ENCODE results near the gene USP30. TPM values are rescaled to one million over a fixed set of nuclear protein-coding genes. Genes with fewer than 3 reads are reported as not detected.
"Not testable (repeated sequence)": the region's sequence is repeated elsewhere in the genome, so short reads cannot be mapped to it uniquely, and the experiment has no call there.

USP30 gene
- total RNA-seq, 1 donor from 2014 or later: 15.5 TPM

DNA sequence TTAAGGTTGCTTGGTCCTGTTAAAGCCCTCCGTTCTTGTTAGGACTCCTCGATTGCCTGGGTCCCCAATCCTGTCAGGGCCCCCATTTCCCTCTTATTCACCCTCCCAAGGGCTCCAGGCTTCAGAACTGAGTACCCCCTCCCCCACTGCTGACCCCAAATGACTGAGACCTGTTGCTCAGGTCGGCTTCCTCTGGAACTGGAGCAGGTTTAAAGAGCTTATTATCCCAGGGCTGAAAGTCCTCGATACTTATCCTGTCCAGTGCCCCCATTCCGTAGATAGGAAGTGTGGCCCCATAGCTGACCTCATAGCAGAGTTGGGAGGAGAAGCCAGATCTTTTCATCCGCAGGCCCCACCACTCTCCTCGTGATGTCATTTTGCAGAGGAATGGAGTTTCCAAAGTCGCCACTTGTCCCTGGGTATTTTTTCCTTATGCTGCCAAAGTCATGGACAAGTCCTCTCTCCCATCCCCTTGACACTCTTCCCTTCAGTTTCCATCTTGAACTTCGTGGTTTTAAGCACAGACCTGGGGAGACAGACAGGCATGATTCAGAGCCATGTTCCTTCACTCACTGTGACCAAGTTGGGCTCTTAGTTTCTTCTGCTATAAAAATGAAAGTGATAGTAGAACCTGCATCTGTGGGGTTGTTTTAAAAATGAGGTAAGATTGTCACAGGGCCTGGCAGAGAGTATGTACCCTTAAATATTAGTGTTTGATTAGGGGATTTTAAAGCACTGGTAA, 1.2 kb downstream of the USP30 start:
- H3K27ac ChIP-seq: peak overlapping the region; percentile 93
- peaks cover 20% of the 10 kb centered on the region for H3K4me1 ChIP-seq
- intact Hi-C loops (cut with DNase I): no loop called here
- TF ChIP-seq POLR2A (IDR thresholded peaks at IDR 0.05) (no peak), POLR2AphosphoS5 (IDR thresholded peaks at IDR 0.05; ENCODE audit: insufficient read depth in 1 of 2, low read depth in 1 of 2) (no peak)
- TF ChIP-seq, protein P1, sequence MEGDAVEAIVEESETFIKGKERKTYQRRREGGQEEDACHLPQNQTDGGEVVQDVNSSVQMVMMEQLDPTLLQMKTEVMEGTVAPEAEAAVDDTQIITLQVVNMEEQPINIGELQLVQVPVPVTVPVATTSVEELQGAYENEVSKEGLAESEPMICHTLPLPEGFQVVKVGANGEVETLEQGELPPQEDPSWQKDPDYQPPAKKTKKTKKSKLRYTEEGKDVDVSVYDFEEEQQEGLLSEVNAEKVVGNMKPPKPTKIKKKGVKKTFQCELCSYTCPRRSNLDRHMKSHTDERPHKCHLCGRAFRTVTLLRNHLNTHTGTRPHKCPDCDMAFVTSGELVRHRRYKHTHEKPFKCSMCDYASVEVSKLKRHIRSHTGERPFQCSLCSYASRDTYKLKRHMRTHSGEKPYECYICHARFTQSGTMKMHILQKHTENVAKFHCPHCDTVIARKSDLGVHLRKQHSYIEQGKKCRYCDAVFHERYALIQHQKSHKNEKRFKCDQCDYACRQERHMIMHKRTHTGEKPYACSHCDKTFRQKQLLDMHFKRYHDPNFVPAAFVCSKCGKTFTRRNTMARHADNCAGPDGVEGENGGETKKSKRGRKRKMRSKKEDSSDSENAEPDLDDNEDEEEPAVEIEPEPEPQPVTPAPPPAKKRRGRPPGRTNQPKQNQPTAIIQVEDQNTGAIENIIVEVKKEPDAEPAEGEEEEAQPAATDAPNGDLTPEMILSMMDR (IDR thresholded peaks at IDR 0.05): no peak
- H3K4me3 ChIP-seq: peak overlapping the region; percentile 82 to 95
- DNase-seq (ENCODE audit: extremely low spot score in 2 of 2): no peak
- no peaks in the 10 kb centered on the region for H3K27me3 ChIP-seq
- H3K9me3 ChIP-seq: no peaks in the 10 kb centered on the region
- H3K36me3 ChIP-seq: peaks cover 0 to 7% of the 10 kb centered on the region in 2 donors

DNA sequence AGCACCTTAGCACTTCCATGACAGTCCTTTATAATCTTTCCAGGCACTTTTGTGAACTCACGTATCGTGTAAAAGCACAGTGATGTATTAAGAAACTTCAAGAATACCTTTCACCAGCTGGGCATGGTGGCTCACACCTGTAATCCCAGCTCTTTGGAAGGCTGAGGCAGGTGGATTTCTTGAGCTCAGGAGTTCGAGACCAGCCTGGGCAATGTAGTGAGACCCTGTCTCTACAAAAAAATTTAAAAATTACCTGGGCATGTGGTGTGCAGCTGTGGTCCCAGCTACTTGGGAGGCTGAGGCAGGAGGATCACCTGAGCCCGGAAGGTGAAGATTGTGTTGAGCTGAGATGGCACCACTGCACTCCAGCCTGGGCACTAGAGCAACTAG, 1.7 kb downstream of the USP30 start:
- H3K27me3 ChIP-seq; H3K9me3 ChIP-seq; DNase-seq (ENCODE audit: extremely low spot score in 2 of 2); intact Hi-C loops (cut with DNase I): not testable (repeated sequence)
- peaks cover 20% of the 10 kb centered on the region for H3K4me1 ChIP-seq
- H3K36me3 ChIP-seq: peaks cover 0 to 11% of the 10 kb centered on the region in 2 donors
- peak overlapping the region; percentile 93 for H3K27ac ChIP-seq
- H3K4me3 ChIP-seq: peak overlapping the region in 1 of 2 donors; percentile 95

DNA sequence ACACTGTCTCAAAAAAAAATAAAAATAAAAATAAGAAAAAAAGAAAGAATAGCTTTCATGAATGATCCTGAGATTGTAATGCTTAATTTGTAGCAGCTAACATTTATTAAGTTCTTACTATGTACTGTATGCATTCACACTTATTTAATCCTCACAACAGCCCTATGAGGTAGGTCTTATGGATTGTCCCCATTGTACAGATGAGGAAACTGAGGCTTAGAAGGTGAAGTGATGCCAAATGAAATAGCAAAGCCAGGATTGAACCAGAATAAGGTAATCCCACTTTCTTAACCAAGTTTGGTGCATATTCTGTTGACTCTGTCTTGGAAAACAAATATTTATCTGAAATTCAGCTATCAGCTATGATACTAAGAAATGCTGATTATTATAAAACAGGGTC, 2.1 kb downstream of the USP30 start:
- intact Hi-C loops (cut with DNase I): no loop called here
- H3K27me3 ChIP-seq: no peaks in the 10 kb centered on the region
- H3K36me3 ChIP-seq: peaks cover 0 to 11% of the 10 kb centered on the region in 2 donors
- no peak overlapping the region for H3K27ac ChIP-seq
- no peaks in the 10 kb centered on the region for H3K9me3 ChIP-seq
- TF ChIP-seq POLR2AphosphoS5 (IDR thresholded peaks at IDR 0.05; ENCODE audit: insufficient read depth in 1 of 2, low read depth in 1 of 2) (no peak), POLR2A (IDR thresholded peaks at IDR 0.05) (no peak)
- TF ChIP-seq, protein P1 (IDR thresholded peaks at IDR 0.05): no peak
- DNase-seq (ENCODE audit: extremely low spot score in 2 of 2): no peak
- peaks cover 20% of the 10 kb centered on the region for H3K4me1 ChIP-seq
- no peak overlapping the region for H3K4me3 ChIP-seq

DNA sequence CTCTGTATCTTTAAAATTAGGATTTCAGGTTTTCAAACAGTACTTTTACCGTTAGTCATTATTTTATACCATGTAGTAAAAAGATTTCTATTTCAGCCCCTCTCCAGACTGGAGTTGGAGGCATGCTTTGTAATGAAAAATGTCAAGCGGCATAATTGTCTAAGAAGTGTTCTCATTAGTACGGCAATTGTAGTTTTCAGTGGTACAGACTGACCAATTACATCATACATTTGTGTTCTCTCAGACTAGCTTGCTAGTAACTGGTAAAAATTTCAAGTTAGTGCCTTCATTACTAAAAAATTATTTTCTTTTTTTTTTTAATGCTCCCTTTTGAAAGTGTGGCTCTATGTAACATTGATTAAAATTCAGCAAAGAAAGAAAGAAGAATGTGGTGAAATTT, 4.5 kb downstream of the USP30 start:
- intact Hi-C loops (cut with DNase I): no loop called here
- H3K36me3 ChIP-seq: peaks cover 0 to 22% of the 10 kb centered on the region in 2 donors
- peaks cover 20% of the 10 kb centered on the region for H3K4me1 ChIP-seq
- no peaks in the 10 kb centered on the region for H3K27me3 ChIP-seq
- no peak overlapping the region for H3K4me3 ChIP-seq
- no peaks in the 10 kb centered on the region for H3K9me3 ChIP-seq
- TF ChIP-seq POLR2A (IDR thresholded peaks at IDR 0.05) (no peak), POLR2AphosphoS5 (IDR thresholded peaks at IDR 0.05; ENCODE audit: insufficient read depth in 1 of 2, low read depth in 1 of 2) (no peak)
- TF ChIP-seq, protein P1 (IDR thresholded peaks at IDR 0.05): no peak
- DNase-seq (ENCODE audit: extremely low spot score in 2 of 2): no peak
- H3K27ac ChIP-seq: no peak overlapping the region

DNA sequence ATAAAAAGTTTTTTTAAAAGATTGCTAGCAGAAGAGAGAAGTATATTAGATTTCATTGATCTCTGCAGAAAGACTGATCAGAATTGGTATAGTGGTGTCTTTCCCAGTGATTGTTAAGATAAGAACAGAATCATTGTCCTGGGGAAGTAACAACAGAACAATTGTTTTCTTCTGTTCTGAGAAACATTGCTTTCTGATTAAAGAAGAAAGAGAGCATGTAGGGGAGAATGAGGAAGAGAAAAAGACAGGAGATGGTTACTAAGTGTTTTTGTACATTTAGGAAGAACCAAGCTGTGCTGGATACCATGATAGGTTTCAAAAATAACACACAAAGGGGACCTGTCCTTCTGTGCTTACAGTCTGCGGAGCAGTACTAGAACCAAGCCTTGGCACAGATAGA, 5.0 kb downstream of the USP30 start:
- H3K27ac ChIP-seq: no peak overlapping the region
- intact Hi-C loops (cut with DNase I): no loop called here
- no peak for DNase-seq (ENCODE audit: extremely low spot score in 2 of 2)
- H3K9me3 ChIP-seq: no peaks in the 10 kb centered on the region
- no peak for TF ChIP-seq POLR2A (IDR thresholded peaks at IDR 0.05)
- no peak for TF ChIP-seq POLR2AphosphoS5 (IDR thresholded peaks at IDR 0.05; ENCODE audit: insufficient read depth in 1 of 2, low read depth in 1 of 2)
- TF ChIP-seq, protein P1 (IDR thresholded peaks at IDR 0.05): no peak
- H3K27me3 ChIP-seq: no peaks in the 10 kb centered on the region
- no peak overlapping the region for H3K4me3 ChIP-seq
- peaks cover 20% of the 10 kb centered on the region for H3K4me1 ChIP-seq
- peaks cover 0 to 22% of the 10 kb centered on the region in 2 donors for H3K36me3 ChIP-seq

Measured in vagina (tissue), 2 donors.